HepG2 (cell line): ENCODE data around the gene GPHN. TPM values are rescaled to one million over a fixed set of nuclear protein-coding genes. Genes with fewer than 3 reads are reported as not detected.

Experiments used
- ATAD3A ChIP-seq: sonication (generic); formaldehyde crosslinking; IDR thresholded peaks from 2 replicates; pipeline ENCODE4 v1.4.0; 2020; ENCODE audit warnings: missing genetic modification reagents
- ATF6 ChIP-seq: sonication (generic); formaldehyde crosslinking; conservative IDR thresholded peaks from 2 replicates; pipeline ENCODE4 v1.4.0; 2020; ENCODE audit warnings: missing genetic modification reagents
- CBFB ChIP-seq: sonication (generic); formaldehyde crosslinking; IDR thresholded peaks from 2 replicates; pipeline ENCODE4 v1.4.0; 2020; ENCODE audit warnings: missing genetic modification reagents
- CBX5 ChIP-seq: sonication (generic); formaldehyde crosslinking; IDR thresholded peaks from 2 replicates; pipeline ENCODE4 v1.4.0; 2020; ENCODE audit warnings: missing genetic modification reagents, borderline replicate concordance
- DMTF1 ChIP-seq: sonication (generic); formaldehyde crosslinking; IDR thresholded peaks from 2 replicates; pipeline ENCODE4 v1.4.0; 2020; ENCODE audit warnings: mild to moderate bottlenecking, missing genetic modification reagents
- ISL2 ChIP-seq: sonication (generic); formaldehyde crosslinking; IDR thresholded peaks from 2 replicates; pipeline ENCODE4 v1.5.0; 2020; ENCODE audit warnings: missing genetic modification reagents
- KDM3A ChIP-seq: IDR thresholded peaks from 2 replicates; pipeline ENCODE4 v1.6.1; 2018; ENCODE audit warnings: low read depth, missing compliant biosample characterization
- KDM5B ChIP-seq: sonication (generic); formaldehyde crosslinking; IDR thresholded peaks from 2 replicates; pipeline ENCODE4 v1.4.0; 2020; ENCODE audit warnings: missing genetic modification reagents, mild to moderate bottlenecking, borderline replicate concordance
- RBM39 ChIP-seq: fragments of 200-400 bp; formaldehyde crosslinking; IDR thresholded peaks from one replicate; pipeline ENCODE4 v1.6.1; 2018; ENCODE audit warnings: antibody characterized with exemption, mild to moderate bottlenecking, low read depth, low read length; ENCODE audit not compliant: poor library complexity, severe bottlenecking
- SAFB2 ChIP-seq: sonication (generic); formaldehyde crosslinking; IDR thresholded peaks from 2 replicates; pipeline ENCODE4 v1.5.1; 2020; ENCODE audit warnings: missing genetic modification reagents, low read depth, mild to moderate bottlenecking, borderline replicate concordance
- SKIL ChIP-seq: sonication (generic); formaldehyde crosslinking; IDR thresholded peaks from 2 replicates; pipeline ENCODE4 v1.8.0; 2022; ENCODE audit warnings: missing genetic modification reagents, mild to moderate bottlenecking, moderate library complexity, borderline replicate concordance
- SMAD9 ChIP-seq: sonication (generic); formaldehyde crosslinking; IDR thresholded peaks from 2 replicates; pipeline ENCODE4 v1.5.1; 2020; ENCODE audit warnings: mild to moderate bottlenecking, missing genetic modification reagents
- SOX6 ChIP-seq, 2 experiments: fragments of 450-650 bp in 1 of 2; sonication (generic) in 1 of 2; formaldehyde crosslinking in 1 of 2; IDR thresholded peaks; 2 replicates each; pipeline versions ENCODE4 v1.4.0 to v1.6.1; 2017 to 2020; ENCODE audit warnings: antibody characterized with exemption in 1 of 2, mild to moderate bottlenecking in 1 of 2, missing genetic modification reagents in 1 of 2
- THAP7 ChIP-seq: sonication (generic); formaldehyde crosslinking; IDR thresholded peaks from 2 replicates; pipeline ENCODE4 v1.8.1; 2023; ENCODE audit warnings: mild to moderate bottlenecking, missing genetic modification reagents
- ZNF224 ChIP-seq: sonication (generic); formaldehyde crosslinking; IDR thresholded peaks from 2 replicates; pipeline ENCODE4 v1.5.0; 2020; ENCODE audit warnings: mild to moderate bottlenecking, missing genetic modification reagents
- ZNF292 ChIP-seq: sonication (generic); formaldehyde crosslinking; IDR thresholded peaks from 2 replicates; pipeline ENCODE4 v1.8.1; 2022; ENCODE audit warnings: mild to moderate bottlenecking, low read depth, missing genetic modification reagents, borderline replicate concordance
- ZNF362 ChIP-seq: sonication (generic); formaldehyde crosslinking; IDR thresholded peaks from 2 replicates; pipeline ENCODE4 v1.4.0; 2020; ENCODE audit warnings: missing genetic modification reagents, mild to moderate bottlenecking, borderline replicate concordance
- ZNF431 ChIP-seq: sonication (generic); formaldehyde crosslinking; IDR thresholded peaks from 2 replicates; pipeline ENCODE4 v1.9.0; 2022; ENCODE audit warnings: missing genetic modification reagents, low read depth, mild to moderate bottlenecking, borderline replicate concordance
- ZNF550 ChIP-seq: sonication (generic); formaldehyde crosslinking; IDR thresholded peaks from 2 replicates; pipeline ENCODE4 v1.4.0; 2020; ENCODE audit warnings: mild to moderate bottlenecking, missing genetic modification reagents, borderline replicate concordance
- polyA plus RNA-seq, 8 experiments: library from polyadenylated mRNA; depleted of rRNA in 3 of 8; stranded (reverse) in 7 of 8; unstranded in 1 of 8; fragments of >200 nt; fragmentation: Illumina TruSeq in 4 of 8; extraction: Trizol in 4 of 8; gene quantifications; 2 replicates each; pipeline versions ENCODE4 v1.2.1 to v1.2.3, GENCODE V29; 2011 to 2016; ENCODE audit warnings: low read depth in 4 of 8, missing spikeins in 1 of 8, mixed read lengths in 1 of 8; ENCODE audit not compliant: insufficient read depth in 1 of 8
- total RNA-seq, 5 experiments: library from RNA; depleted of rRNA; stranded (reverse); fragments of >200 nt; fragmentation: Illumina TruSeq; extraction: Trizol; gene quantifications; 2 replicates each; pipeline ENCODE4 v1.2.3, GENCODE V29; 2016; ENCODE audit warnings: low read depth in 1 of 5

The GPHN gene
- total and polyA plus RNA-seq, 2 of the 13 experiments (the other 11 are each of a cell fraction or from before 2014, with no cell fraction given): 12.7 to 19.2 TPM

- TF ChIP-seq DMTF1 (CRISPR knock-in tag) (no peak), ATF6 (CRISPR knock-in tag) (peak; percentile 82; the same call in 1 of the 2 replicates), RBM39 (peak; percentile 88), ZNF431 (CRISPR knock-in tag) (peak; percentile 41; the same call in 1 of the 2 replicates), ZNF224 (no peak), SMAD9 (no peak), ZNF292 (peak; percentile 99), SKIL (CRISPR knock-in tag) (no peak; the same call in 1 of the 2 replicates), ATAD3A (CRISPR knock-in tag) (no peak), CBFB (CRISPR knock-in tag) (no peak), ZNF362 (CRISPR knock-in tag) (0 out of 2 replicates have a peak, but pooled peaks have one; percentile 33), KDM3A (CRISPR knock-in tag) (peak; percentile 71), ISL2 (CRISPR knock-in tag) (peak; percentile 56; the same call in 1 of the 2 replicates), SAFB2 (CRISPR knock-in tag) (no peak; the same call in 1 of the 2 replicates), KDM5B (CRISPR knock-in tag) (peak; percentile 92), SOX6 (IDR thresholded peaks at IDR 0.05) (no peak), SOX6 (CRISPR knock-in tag; IDR thresholded peaks at IDR 0.05) (peak; percentile 73), ZNF550 (CRISPR knock-in tag) (no peak), CBX5 (CRISPR knock-in tag) (peak; percentile 67), THAP7 (CRISPR knock-in tag) (no peak)
These were observed at the start of gene GPHN (continued) for GRCh38 chr14:66507722-66508546.
